DND-41 (cell line): ENCODE data around the gene FHL2.

Experiments used
- ATAC-seq: fragments of 200-7000 bp; cut with Tn5 transposase; 3 replicates; pipeline ENCODE4 v1.9.1; 2021; ENCODE audit warnings: low read depth; ENCODE audit not compliant: insufficient read depth
- DNase-seq: peaks from one replicate; pipeline ENCODE4 v3.0.0-alpha.2; 2020
- H2AFZ ChIP-seq: 2 replicates; pipeline ENCODE4 v1.6.0; 2012; ENCODE audit warnings: low read depth, low read length
- H3K27ac ChIP-seq: 2 replicates; pipeline ENCODE4 v1.5.1; 2012; ENCODE audit warnings: low read length, inconsistent platforms
- H3K27me3 ChIP-seq: fragments of 200-600 bp; sonication (generic); 2 replicates; pipeline ENCODE4 v1.6.0; 2012; ENCODE audit warnings: low read length, mild to moderate bottlenecking, inconsistent platforms; ENCODE audit not compliant: insufficient read depth, poor library complexity
- H3K36me3 ChIP-seq: 2 replicates; pipeline ENCODE4 v1.5.1; 2012; ENCODE audit warnings: low read length, inconsistent platforms; ENCODE audit not compliant: insufficient read depth
- H3K4me1 ChIP-seq: 2 replicates; pipeline ENCODE4 v1.5.1; 2012; ENCODE audit warnings: mild to moderate bottlenecking, low read length; ENCODE audit not compliant: insufficient read depth
- H3K4me2 ChIP-seq: 2 replicates; pipeline ENCODE4 v1.6.0; 2012; ENCODE audit warnings: mild to moderate bottlenecking, moderate library complexity, low read length, inconsistent platforms; ENCODE audit not compliant: insufficient read depth
- H3K4me3 ChIP-seq, 2 experiments: fragments of 200-600 bp in 1 of 2; shearing (Covaris generic) in 1 of 2; 2 replicates each; pipeline ENCODE4 v1.5.1; 2012 to 2016; ENCODE audit warnings: inconsistent platforms in 2 of 2, low read length in 2 of 2, mild to moderate bottlenecking in 2 of 2, low read depth in 1 of 2, moderate library complexity in 1 of 2
- H3K79me2 ChIP-seq: 2 replicates; pipeline ENCODE4 v1.6.0; 2012; ENCODE audit warnings: low read length, inconsistent platforms; ENCODE audit not compliant: insufficient read depth
- H3K9ac ChIP-seq: 2 replicates; pipeline ENCODE4 v1.6.0; 2012; ENCODE audit warnings: low read depth, mild to moderate bottlenecking, inconsistent platforms, low read length, moderate library complexity
- H3K9me3 ChIP-seq: 2 replicates; pipeline ENCODE4 v1.5.1; 2012; ENCODE audit warnings: low read length, moderate library complexity, mild to moderate bottlenecking, inconsistent platforms; ENCODE audit not compliant: insufficient read depth, severe bottlenecking
- H4K20me1 ChIP-seq: 2 replicates; pipeline ENCODE4 v1.6.0; 2012; ENCODE audit warnings: low read length; ENCODE audit not compliant: insufficient read depth
- EZH2 ChIP-seq: IDR thresholded peaks from 3 replicates; pipeline ENCODE4 v1.6.1; 2012; ENCODE audit warnings: borderline replicate concordance, low read depth, mild to moderate bottlenecking, moderate library complexity, low read length, inconsistent platforms; ENCODE audit not compliant: severe bottlenecking
- TF ChIP-seq, protein P1 (sequence below): IDR thresholded peaks from 2 replicates; pipeline ENCODE4 v1.5.1; 2012; ENCODE audit warnings: borderline replicate concordance, low read length, moderate library complexity, mild to moderate bottlenecking; ENCODE audit not compliant: poor library complexity, severe bottlenecking; ENCODE audit errors: extremely low read depth

FHL2 gene

DNA sequence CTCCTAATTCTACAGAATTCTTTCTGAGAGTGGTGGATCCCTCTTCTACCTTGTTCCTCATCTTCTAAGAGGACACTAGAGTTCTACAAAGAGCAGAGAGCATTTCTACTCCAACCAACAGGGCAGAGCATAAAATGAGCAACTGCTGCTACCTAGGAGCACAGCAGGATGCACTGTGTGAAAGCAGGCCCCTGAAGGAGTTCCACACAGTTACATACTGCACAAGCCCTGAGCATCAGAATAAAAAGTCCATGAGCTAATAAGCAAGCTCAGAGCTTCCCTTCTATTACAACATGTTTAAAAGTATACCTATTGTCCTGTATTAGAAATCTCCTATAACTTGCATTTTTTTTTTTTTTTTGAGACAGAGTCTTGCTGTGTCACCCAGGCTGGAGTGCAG is 8.4 kb downstream of the FHL2 start:
- DNase-seq (no peak), ATAC-seq (no peak)
- H4K20me1 ChIP-seq = no peaks in the 10 kb centered on the region
- H3K79me2 ChIP-seq = no peaks in the 10 kb centered on the region
- H3K4me3 ChIP-seq = no peak overlapping the region
- H2AFZ ChIP-seq = no peak overlapping the region
- no peaks in the 10 kb centered on the region for H3K36me3 ChIP-seq
- H3K27ac ChIP-seq = no peak overlapping the region
- H3K4me1 ChIP-seq = no peaks in the 10 kb centered on the region
- no peak overlapping the region for H3K4me2 ChIP-seq
- no peaks in the 10 kb centered on the region for H3K9me3 ChIP-seq
- no peaks in the 10 kb centered on the region for H3K27me3 ChIP-seq
- no peak overlapping the region for H3K9ac ChIP-seq
- TF ChIP-seq, protein P1, sequence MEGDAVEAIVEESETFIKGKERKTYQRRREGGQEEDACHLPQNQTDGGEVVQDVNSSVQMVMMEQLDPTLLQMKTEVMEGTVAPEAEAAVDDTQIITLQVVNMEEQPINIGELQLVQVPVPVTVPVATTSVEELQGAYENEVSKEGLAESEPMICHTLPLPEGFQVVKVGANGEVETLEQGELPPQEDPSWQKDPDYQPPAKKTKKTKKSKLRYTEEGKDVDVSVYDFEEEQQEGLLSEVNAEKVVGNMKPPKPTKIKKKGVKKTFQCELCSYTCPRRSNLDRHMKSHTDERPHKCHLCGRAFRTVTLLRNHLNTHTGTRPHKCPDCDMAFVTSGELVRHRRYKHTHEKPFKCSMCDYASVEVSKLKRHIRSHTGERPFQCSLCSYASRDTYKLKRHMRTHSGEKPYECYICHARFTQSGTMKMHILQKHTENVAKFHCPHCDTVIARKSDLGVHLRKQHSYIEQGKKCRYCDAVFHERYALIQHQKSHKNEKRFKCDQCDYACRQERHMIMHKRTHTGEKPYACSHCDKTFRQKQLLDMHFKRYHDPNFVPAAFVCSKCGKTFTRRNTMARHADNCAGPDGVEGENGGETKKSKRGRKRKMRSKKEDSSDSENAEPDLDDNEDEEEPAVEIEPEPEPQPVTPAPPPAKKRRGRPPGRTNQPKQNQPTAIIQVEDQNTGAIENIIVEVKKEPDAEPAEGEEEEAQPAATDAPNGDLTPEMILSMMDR = no peak
- no peak for TF ChIP-seq EZH2

DNA sequence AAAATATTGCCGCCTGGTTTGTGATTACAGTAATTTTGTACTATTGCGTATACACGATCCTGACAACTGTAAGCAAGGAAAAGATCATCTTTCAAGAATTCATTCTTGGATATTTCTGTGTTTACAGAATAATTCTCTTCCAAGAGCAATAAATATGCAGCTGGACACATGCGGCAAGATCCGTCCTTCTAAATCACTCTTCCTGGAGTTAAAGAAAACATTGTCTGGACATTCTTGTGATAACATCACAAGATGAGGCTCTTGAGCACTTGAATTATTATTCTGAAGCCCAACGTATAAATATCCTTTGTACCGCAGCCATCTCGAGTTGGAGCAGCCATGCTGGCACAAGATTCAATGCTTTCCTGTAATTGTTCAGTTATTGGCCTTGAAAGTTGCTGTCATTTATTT is 9.9 kb downstream of the FHL2 start:
- no peaks in the 10 kb centered on the region for H4K20me1 ChIP-seq
- H3K9ac ChIP-seq = no peak overlapping the region
- H3K27me3 ChIP-seq = no peaks in the 10 kb centered on the region
- no peak overlapping the region for H3K4me3 ChIP-seq
- no peak overlapping the region for H2AFZ ChIP-seq
- DNase-seq = no peak
- H3K36me3 ChIP-seq = no peaks in the 10 kb centered on the region
- TF ChIP-seq, protein P1 = no peak
- no peak for TF ChIP-seq EZH2
- no peaks in the 10 kb centered on the region for H3K79me2 ChIP-seq
- H3K4me2 ChIP-seq = no peak overlapping the region
- no peaks in the 10 kb centered on the region for H3K4me1 ChIP-seq
- H3K9me3 ChIP-seq = no peaks in the 10 kb centered on the region
- ATAC-seq = no peak
- no peak overlapping the region for H3K27ac ChIP-seq

DNA sequence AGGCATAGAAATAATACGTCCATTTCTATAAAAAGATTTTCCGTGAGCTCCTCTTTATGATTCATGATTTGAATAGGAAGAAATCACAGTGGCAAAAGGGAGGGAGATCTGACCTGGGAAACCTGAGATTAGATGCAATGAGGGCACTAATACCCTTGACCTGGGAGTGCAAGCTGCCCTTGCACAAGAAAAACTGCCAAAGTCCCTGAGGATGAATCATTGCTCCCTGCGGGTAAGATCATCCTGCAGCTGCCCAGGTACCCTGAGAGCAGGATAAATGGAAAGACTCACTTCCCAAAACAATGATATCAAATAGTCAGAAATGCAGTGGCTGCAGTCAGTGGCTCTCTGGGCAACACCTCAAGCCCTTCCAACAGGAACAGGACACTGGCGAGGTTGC is 11.6 kb downstream of the FHL2 start:
- H3K27ac ChIP-seq = no peak overlapping the region
- no peak for ATAC-seq
- no peak overlapping the region for H3K9ac ChIP-seq
- no peak overlapping the region for H3K4me2 ChIP-seq
- H2AFZ ChIP-seq = no peak overlapping the region
- no peaks in the 10 kb centered on the region for H3K9me3 ChIP-seq
- H4K20me1 ChIP-seq = no peaks in the 10 kb centered on the region
- H3K79me2 ChIP-seq = no peaks in the 10 kb centered on the region
- no peaks in the 10 kb centered on the region for H3K27me3 ChIP-seq
- H3K36me3 ChIP-seq = no peaks in the 10 kb centered on the region
- no peak for TF ChIP-seq EZH2
- TF ChIP-seq, protein P1 = no peak
- DNase-seq = no peak
- H3K4me3 ChIP-seq = no peak overlapping the region
- no peaks in the 10 kb centered on the region for H3K4me1 ChIP-seq

DNA sequence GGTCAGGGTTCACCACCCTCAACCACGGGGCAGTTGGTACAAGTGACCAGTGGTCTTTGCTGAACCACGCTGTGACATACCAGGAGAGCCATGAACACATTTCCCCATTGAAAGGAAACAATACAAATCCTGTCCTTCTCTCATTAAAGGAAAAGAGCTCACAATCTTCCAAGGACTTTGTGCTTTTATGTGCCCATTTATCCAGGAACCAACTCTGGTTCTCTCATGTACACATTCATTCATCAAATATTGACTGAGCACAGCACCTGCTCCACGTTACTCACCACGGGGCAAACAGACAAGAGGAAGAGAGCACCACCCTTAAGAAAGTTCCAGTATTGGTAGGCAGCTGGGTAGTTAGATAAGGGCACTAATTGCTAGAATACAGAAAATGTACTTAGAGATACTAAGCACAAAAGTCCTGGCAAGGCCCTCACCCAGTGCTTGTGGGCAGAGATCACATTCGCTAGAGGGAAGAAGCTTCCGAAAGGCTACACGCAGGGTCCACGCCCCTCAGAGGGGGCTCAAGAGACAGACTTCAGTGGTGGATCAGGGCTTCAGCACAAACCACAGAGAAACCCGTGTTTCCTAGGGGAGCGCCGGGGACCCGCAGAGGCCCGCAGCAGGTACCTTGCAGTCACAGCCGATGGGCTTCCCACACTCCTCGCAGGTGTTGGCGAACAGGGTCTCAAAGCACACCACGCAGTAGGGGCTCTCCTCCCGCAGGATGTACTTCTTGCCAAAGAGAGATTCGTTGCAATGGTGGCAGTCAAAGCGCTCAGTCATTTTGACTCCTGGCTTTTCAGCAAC is 12.9 kb downstream of the FHL2 start:
- Histone ChIP-seq H3K4me2 (no peak overlapping the region), H3K4me1 (no peaks in the 10 kb centered on the region)

More for the DNA sequence above, 12.9 kb downstream of the FHL2 start:
- H3K9ac ChIP-seq = no peak overlapping the region
- no peak overlapping the region for H2AFZ ChIP-seq
- no peak for ATAC-seq
- H3K79me2 ChIP-seq = no peaks in the 10 kb centered on the region
- no peaks in the 10 kb centered on the region for H3K9me3 ChIP-seq
- no peak overlapping the region for H3K27ac ChIP-seq
- no peak for DNase-seq
- no peaks in the 10 kb centered on the region for H3K27me3 ChIP-seq
- H3K36me3 ChIP-seq = no peaks in the 10 kb centered on the region
- no peak overlapping the region for H3K4me3 ChIP-seq
- H4K20me1 ChIP-seq = no peaks in the 10 kb centered on the region
- TF ChIP-seq EZH2 = no peak
- TF ChIP-seq, protein P1 = no peak
